Natural killer cell (primary cell): ENCODE measurements around the gene GPD1. TPM values are rescaled to one million over a fixed set of nuclear protein-coding genes. Genes with fewer than 3 reads are reported as not detected.

Source experiments
- ATAC-seq, 3 donors: fragments of 150-1000 bp in 2 of 3; fragments of 200-7000 bp in 1 of 3; cut with Tn5 transposase; 1 replicate in 1 of 3; 2 replicates in 2 of 3; pipeline ENCODE4 v1.10.0; 2021; ENCODE audit warnings: mild to moderate bottlenecking in 2 of 3, moderate library complexity in 2 of 3
- DNase-seq, 2 donors: peaks; one replicate each; pipeline versions ENCODE4 v3.0.0 to v3.0.0-alpha.2; 2013 to 2021; ENCODE audit warnings: mixed read lengths in 1 of 2
- H3K27ac ChIP-seq: one replicate; pipeline ENCODE4 v1.5.1; 2013; ENCODE audit warnings: mild to moderate bottlenecking, low read length
- H3K27me3 ChIP-seq: one replicate; pipeline ENCODE4 v1.6.1; 2013; ENCODE audit warnings: low read length; ENCODE audit not compliant: control insufficient read depth, insufficient read depth
- H3K36me3 ChIP-seq: one replicate; pipeline ENCODE4 v1.6.1; 2013; ENCODE audit warnings: low read length; ENCODE audit not compliant: control insufficient read depth, insufficient read depth
- H3K4me1 ChIP-seq: one replicate; pipeline ENCODE4 v1.6.1; 2013; ENCODE audit warnings: low read length; ENCODE audit not compliant: control insufficient read depth, insufficient read depth
- H3K4me3 ChIP-seq: one replicate; pipeline ENCODE4 v1.5.1; 2013; ENCODE audit warnings: low read length
- H3K9me3 ChIP-seq: one replicate; pipeline ENCODE4 v1.6.1; 2013; ENCODE audit warnings: low read length; ENCODE audit not compliant: control insufficient read depth, insufficient read depth
- H3K27ac Mint-ChIP-seq, 2 donors: one replicate each; pipeline ENCODE4 v1.8.0; 2022; ENCODE audit warnings: mild to moderate bottlenecking in 2 of 2, mixed read lengths in 2 of 2, moderate library complexity in 1 of 2
- H3K27me3 Mint-ChIP-seq, 2 donors: one replicate each; pipeline ENCODE4 v1.8.0; 2022; ENCODE audit warnings: low read depth in 2 of 2, mixed read lengths in 2 of 2
- H3K36me3 Mint-ChIP-seq: one replicate; pipeline ENCODE4 v1.8.0; 2022; ENCODE audit warnings: mixed read lengths
- H3K4me1 Mint-ChIP-seq, 2 donors: one replicate each; pipeline ENCODE4 v1.8.0; 2022; ENCODE audit warnings: mixed read lengths in 2 of 2
- H3K4me3 Mint-ChIP-seq: one replicate; pipeline ENCODE4 v1.8.0; 2022; ENCODE audit warnings: mild to moderate bottlenecking, moderate library complexity, mixed read lengths
- H3K9me3 Mint-ChIP-seq, 2 donors: one replicate each; pipeline ENCODE4 v1.8.0; 2022; ENCODE audit warnings: mixed read lengths in 2 of 2
- WGBS: methylation state at CpG from one replicate; pipeline ENCODE4 v1.1.7; 2013; ENCODE audit warnings: missing lambda C conversion rate; ENCODE audit not compliant: insufficient coverage; 5-methylcytosine and 5-hydroxymethylcytosine counted together
- intact Hi-C: fragments of 100-400 bp; cut with micrococcal nuclease; formaldehyde crosslinking; loops from one replicate; pipeline ENCODE4 v1.14.2; 2022
- total RNA-seq, 4 donors: library from RNA; stranded (reverse); fragments of 120-200 nt in 1 of 4; gene quantifications; one replicate each; pipeline versions ENCODE4 v1.2.3 to v1.2.4, GENCODE V29; 2013 to 2022
- TF ChIP-seq, protein P1 (sequence below): fragments of 200-600 bp; IDR thresholded peaks from one replicate; pipeline ENCODE4 v1.8.0; 2022; ENCODE audit warnings: antibody characterized with exemption

GPD1 gene
- total RNA-seq, 3 donors from 2014 or later (not counting 1 experiment from before 2014, with no cell fraction given): 0.65 TPM; not detected in 2

DNA sequence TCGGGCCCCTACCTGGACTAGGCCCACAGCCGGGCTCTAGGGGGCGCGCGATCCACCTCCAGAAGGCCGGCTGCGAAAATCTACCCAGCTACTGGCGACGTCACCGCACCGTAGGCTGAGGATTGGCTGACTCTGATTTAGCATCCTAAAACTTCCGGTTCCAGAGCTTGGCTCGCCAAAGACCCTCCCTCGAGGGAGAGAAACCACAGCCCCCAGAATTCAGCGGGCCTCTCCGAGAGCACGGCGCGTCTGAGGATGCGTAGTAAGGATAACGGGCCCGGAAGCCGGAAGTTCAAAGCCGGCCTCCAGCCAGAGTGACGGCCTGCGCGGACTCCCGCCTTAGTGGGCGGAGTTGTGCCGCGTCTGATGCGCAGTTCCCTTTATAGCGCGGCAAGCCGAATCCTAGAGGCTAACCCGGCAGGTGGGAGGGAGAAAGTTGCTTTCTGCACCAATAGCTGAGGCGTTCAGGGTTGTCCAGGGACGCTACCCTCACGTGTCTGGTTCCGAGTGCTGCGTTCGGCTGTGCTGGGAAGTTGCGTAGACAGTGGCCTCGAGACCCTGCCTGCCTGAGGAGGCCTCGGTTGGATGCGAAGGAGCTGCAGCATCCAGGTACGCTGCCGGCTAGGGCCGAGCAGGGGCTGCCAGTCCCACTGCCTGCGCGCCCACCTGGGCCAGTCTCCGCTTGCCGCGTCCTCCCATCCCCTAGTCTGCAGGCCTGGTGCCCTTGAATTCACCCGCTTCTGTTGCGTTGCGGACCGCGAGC lies 8.1 kb downstream of the GPD1 start, which contains the start of gene COX14:
Gene COX14 (plus strand): TSS at position 544 of the 763 bp plus-strand sequence. CDS start 7,808 bp downstream, outside the sequence.
- ATAC-seq: peak; percentile 83 to 93 (median 85)
- no peaks in the 10 kb centered on the region for H3K27me3 Mint-ChIP-seq
- under 1% methylated on average over 59 of the region's 59 CpGs for WGBS

DNA sequence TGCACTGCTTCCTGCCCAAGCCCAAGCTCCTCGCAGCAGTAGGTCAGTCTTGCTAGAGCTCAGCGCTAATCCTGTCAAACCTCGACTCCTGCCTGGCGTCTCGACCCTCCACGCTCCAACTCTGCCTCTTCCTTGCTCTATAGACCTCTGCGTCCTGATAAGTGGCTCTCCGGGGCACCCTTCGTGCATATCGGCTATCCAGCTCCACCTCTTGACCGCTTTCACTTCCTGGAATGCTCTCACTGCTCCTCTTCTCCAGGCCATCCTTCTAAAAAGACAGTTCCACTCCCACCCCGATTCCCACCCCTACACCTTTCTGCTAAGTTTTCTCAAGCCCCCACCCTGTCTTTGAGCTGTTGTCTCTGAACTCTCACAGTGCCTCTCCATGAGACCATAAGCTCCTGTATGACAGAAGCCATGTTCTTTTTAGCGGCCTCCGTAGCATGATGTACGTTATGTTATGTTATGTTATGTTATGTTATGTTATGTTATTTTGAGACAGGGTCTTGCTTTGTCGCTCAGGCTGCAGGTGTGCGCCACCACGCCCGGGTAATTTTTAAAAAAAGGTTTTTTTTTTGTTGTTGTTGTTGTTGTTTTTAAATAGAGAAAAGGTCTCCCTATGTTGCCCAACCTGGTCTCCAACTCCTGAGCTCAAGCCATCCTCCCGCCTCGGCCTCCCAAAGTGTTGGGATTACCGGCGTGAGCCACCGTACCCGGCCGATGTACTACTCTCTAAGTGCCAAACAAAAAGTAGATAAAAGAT lies 8.8 kb downstream of the GPD1 start:
- no peak for ATAC-seq
- intact Hi-C loops: loop anchor here (1.0 to 5.0 kb wide), 2 partner anchors 55 to 370 kb away; partner anchors contain the start of genes CERS5 and TMBIM6
- H3K4me1 ChIP-seq: peaks cover 33% of the 10 kb centered on the region
- peaks cover 28 to 44% of the 10 kb centered on the region in 2 donors for H3K4me1 Mint-ChIP-seq
- no peaks in the 10 kb centered on the region for H3K27me3 Mint-ChIP-seq
- peak overlapping the region; percentile 99 for H3K4me3 Mint-ChIP-seq
- H3K9me3 ChIP-seq: no peaks in the 10 kb centered on the region
- 19% methylated on average over 26 of the region's 26 CpGs for WGBS
- no peaks in the 10 kb centered on the region for H3K36me3 Mint-ChIP-seq
- peak overlapping the region; percentile 97 for H3K4me3 ChIP-seq
- no peak for DNase-seq
- peaks cover 12% of the 10 kb centered on the region for H3K36me3 ChIP-seq
- peak overlapping the region; percentile 89 to 96 for H3K27ac Mint-ChIP-seq
- no peaks in the 10 kb centered on the region for H3K27me3 ChIP-seq
- H3K27ac ChIP-seq: peak overlapping the region; percentile 93
- TF ChIP-seq, protein P1, sequence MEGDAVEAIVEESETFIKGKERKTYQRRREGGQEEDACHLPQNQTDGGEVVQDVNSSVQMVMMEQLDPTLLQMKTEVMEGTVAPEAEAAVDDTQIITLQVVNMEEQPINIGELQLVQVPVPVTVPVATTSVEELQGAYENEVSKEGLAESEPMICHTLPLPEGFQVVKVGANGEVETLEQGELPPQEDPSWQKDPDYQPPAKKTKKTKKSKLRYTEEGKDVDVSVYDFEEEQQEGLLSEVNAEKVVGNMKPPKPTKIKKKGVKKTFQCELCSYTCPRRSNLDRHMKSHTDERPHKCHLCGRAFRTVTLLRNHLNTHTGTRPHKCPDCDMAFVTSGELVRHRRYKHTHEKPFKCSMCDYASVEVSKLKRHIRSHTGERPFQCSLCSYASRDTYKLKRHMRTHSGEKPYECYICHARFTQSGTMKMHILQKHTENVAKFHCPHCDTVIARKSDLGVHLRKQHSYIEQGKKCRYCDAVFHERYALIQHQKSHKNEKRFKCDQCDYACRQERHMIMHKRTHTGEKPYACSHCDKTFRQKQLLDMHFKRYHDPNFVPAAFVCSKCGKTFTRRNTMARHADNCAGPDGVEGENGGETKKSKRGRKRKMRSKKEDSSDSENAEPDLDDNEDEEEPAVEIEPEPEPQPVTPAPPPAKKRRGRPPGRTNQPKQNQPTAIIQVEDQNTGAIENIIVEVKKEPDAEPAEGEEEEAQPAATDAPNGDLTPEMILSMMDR: no peak
- no peaks in the 10 kb centered on the region for H3K9me3 Mint-ChIP-seq

More for the DNA sequence above, 8.1 kb downstream of the GPD1 start, which contains the start of gene COX14:
- H3K9me3 ChIP-seq: no peaks in the 10 kb centered on the region
- H3K36me3 Mint-ChIP-seq: no peaks in the 10 kb centered on the region
- peak within 1 kb of the TSS; percentile 89 to 96 for H3K27ac Mint-ChIP-seq
- H3K4me1 ChIP-seq: peaks cover 33% of the 10 kb centered on the region
- H3K36me3 ChIP-seq: peaks cover 9% of the 10 kb centered on the region
- DNase-seq: peak; percentile 99 to 100
- peak within 1 kb of the TSS; percentile 99 for H3K4me3 Mint-ChIP-seq
- H3K9me3 Mint-ChIP-seq: no peaks in the 10 kb centered on the region
- H3K4me1 Mint-ChIP-seq: peaks cover 28 to 37% of the 10 kb centered on the region in 2 donors
- H3K27me3 ChIP-seq: no peaks in the 10 kb centered on the region
- intact Hi-C loops: loop anchor here (1.0 to 5.0 kb wide), 4 partner anchors 27 to 370 kb away; partner anchors contain the start of genes CERS5, RACGAP1, SMARCD1 and TMBIM6
- peak within 1 kb of the TSS; percentile 93 for H3K27ac ChIP-seq
- peak within 1 kb of the TSS; percentile 97 for H3K4me3 ChIP-seq
- TF ChIP-seq, protein P1: peak; percentile 89

DNA sequence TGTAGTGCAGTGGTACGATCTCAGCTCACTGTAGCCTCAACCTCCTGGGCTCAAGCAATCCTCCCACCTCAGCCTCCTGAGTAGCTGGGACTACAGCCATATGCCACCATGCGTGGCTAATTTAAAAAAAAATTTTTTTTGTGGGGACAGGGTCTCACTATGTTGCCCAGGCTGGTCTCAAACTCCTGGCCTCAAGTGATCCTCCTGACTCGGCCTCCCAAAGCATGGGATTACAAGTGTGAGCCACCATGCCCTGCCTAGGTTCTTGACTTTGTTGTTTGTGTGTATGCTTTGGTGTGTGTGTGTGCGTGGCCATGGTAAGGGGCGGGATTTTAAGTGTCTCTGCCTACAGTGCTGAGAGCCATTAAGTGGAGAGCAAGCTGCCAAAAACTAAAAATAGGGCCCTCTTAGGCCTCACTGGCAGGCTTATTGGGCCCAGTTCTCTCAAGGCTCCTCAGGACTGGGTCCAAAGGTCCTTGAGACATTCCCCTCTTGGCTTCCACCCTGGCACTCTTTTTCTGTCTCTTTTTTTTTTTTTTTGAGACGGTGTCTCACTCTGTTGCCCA lies 13.3 kb downstream of the GPD1 start:
- Mint-ChIP-seq H3K27me3 (no peaks in the 10 kb centered on the region), H3K4me3 (no peak overlapping the region), H3K4me1 (peaks cover 37 to 47% of the 10 kb centered on the region in 2 donors), H3K36me3 (no peaks in the 10 kb centered on the region), H3K27ac (peak overlapping the region in 1 of 2 donors; percentile 31), H3K9me3 (no peaks in the 10 kb centered on the region)
- H3K4me3 ChIP-seq: no peak overlapping the region
- no peaks in the 10 kb centered on the region for H3K9me3 ChIP-seq
- TF ChIP-seq, protein P1: no peak
- ATAC-seq (no peak), DNase-seq (no peak)
- no peaks in the 10 kb centered on the region for H3K27me3 ChIP-seq
- 94% methylated on average over 6 of the region's 6 CpGs for WGBS
- no peak overlapping the region for H3K27ac ChIP-seq
- intact Hi-C loops: no loop called here
- H3K36me3 ChIP-seq: peaks cover 36% of the 10 kb centered on the region
- peaks cover 19% of the 10 kb centered on the region for H3K4me1 ChIP-seq
